NCI-H1436 treated with DMSO at 0.1 percent for 48 hours (cell line): ENCODE data around the gene CREBBP.
"Not testable (repeated sequence)": the region's sequence is repeated elsewhere in the genome, so short reads cannot be mapped to it uniquely, and the experiment has no call there.

ENCODE experiments used
- DNase-seq: peaks from one replicate; lab custom pipeline; 2025; lab: John Stamatoyannopoulos, UW

Gene CREBBP

DNA sequence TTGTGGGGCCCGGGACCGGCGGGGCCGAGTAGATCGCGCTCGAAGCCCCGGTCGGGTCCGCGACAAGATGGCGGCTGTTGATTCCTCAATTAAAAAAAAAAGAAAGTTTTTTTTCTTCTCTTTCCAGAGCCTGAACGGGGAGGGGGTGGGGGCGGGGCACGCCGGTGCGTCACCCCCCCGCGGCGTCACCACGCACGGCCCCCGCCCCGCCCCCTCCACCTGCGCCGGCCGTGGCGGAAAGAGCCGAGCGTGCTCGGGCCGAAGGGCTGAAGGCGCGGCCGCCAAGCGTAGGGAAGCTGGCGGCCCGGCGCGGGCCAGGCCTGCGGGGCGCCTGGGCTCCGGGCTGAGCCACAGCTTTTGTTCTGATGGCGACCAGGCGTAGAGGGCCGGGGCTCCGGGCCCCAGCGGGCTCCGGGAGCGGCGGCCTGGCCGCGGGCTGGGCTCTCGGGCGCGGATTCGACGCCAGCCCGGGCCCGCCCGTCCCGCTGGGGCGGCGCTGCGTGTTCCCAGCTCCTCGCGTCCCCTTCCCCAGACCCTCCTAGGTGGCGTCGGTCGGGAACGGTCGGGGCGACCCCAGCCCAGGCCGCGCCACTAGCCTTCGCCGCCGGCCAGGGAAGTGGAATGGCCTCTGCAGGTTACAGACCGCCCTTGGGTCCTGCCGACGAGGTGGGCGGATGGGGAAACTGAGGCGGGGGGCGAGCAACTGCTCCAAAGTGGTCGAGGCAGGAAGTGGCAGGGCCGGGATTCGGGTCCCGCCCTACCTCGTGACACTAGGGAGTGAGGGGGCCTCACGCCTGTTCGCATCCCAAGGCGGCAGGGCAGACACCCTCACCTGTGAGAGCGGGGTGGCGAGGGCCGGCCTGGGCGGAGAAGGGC, at the start of gene CREBBP:
CREBBP (minus strand) TSS at position 91 of the 876 bp plus-strand sequence. CDS start 797 bp downstream, outside the sequence.
- peak; percentile 70 for DNase-seq

GRCh38 chr16:3927147-3927546, 46.6 kb upstream of the CREBBP start:
- DNase-seq = not testable (repeated sequence)

DNA sequence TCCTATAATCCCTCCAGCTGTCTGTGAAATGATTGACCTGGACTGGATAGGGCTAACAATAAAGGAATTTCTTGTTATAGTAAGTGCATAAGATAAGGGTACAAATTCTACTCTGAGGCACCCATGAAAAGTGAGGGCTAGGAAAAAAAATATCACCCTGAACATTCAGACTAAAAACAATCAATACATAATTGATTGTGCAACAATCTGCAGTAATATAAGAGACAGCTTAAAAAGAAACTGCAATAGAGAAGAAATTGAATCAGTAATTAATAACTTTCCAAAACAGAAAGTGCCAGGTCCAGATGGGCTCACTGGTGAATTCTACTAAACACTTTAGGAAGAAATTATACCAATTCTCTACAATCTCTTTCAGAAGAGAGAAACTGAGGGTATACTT, 44.2 kb upstream of the CREBBP start:
- no peak for DNase-seq

- no peak for DNase-seq
Measured at GRCh38 chr16:3922241-3922640, 41.7 kb upstream of the CREBBP start.

DNA sequence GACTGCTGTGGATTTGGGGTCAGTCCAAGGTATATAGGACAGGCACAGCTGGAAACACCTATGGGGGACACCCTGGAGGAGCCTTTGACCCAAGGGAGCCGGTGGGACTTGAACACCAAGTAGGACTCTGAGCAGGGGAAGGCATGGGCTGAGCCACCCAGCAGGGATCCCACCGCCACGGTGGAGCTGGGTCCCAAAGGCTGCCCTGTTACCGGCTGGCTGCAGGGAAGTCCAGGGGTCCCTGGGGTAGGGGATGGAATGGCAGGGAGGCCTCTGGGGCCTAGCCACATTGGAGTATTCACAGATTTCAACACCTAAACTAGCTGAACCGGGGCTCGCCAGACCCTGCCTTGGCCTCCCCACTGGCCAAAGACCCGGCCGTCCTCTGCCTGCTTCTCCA, 39.7 kb upstream of the CREBBP start:
- no peak for DNase-seq

GRCh38 chr16:3919413-3919812, 38.9 kb upstream of the CREBBP start:
- no peak for DNase-seq

GRCh38 chr16:3915426-3916260, 35.1 kb upstream of the CREBBP start:
- no peak for DNase-seq

DNA sequence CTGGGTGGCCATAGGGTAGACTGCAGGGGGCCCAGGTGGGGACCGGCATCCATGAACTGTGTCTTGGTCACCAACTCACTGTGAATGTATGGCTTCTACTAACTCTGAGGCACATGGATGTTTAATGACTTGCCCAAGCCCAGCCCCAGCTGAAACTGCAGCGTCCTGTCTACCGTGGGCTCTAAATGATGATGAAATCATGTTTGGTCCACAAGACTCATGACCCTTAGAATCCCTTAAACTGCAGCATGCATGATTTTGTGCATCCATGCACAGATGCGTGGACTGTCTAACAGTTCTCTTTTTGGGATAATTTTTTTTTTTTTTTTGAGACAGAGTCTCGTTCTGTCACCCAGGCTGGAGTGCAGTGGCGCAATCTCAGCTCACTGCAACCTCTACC, 32.4 kb upstream of the CREBBP start:
- DNase-seq = no peak

- DNase-seq = no peak
Measured at GRCh38 chr16:3912373-3912772, 31.9 kb upstream of the CREBBP start.

GRCh38 chr16:3911741-3912140, 31.2 kb upstream of the CREBBP start:
- not testable (repeated sequence) for DNase-seq

GRCh38 chr16:3909791-3910583, 29.5 kb upstream of the CREBBP start:
- DNase-seq = no peak

DNA sequence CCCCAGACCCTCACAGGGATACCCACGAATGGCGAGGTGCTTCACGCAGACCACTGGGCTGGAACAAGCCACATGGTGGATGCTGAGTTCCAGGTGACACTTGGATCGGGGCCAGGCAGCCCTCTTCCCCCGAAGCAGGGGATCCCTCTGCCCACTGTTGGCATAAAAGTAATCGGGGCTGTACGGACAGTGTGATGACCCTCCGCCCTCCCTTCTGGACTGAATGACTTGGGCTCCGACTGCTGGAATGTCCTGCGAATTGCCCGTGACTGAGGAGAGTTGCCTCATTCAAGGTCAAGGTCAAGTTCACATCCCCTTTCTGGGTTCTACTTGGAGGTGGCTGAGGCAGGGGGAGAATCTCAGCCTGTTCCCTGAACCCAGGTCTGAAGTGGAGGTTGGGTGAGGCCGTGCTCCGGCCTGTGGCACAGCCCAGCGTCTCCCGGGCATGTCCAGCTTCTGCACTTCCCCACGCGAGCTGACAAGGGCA, 28.5 kb upstream of the CREBBP start:
- no peak for DNase-seq

- no peak for DNase-seq
Measured at GRCh38 chr16:3907586-3907985, 27.1 kb upstream of the CREBBP start.

- DNase-seq = no peak
Measured at GRCh38 chr16:3906363-3906762, 25.9 kb upstream of the CREBBP start.

DNA sequence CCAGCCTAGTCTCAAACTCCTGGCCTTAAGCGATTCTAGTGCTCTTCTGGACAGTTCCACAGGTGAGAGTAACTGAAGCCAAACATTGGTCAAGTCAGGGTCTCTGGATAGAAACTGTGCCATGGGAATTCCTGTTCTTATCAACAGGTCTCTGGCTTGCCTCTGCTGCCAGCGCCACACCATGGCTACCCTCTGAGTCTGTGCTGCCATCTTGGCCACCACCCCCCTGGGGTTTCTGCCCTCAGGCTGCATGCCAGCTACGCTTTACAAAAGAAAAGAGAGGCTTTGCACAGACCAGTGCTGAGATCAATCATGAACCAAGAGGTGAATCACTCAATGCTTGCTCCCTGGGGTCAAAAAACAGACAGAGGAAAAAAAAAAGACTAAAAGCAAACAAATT, 24.4 kb upstream of the CREBBP start:
- DNase-seq = no peak

DNA sequence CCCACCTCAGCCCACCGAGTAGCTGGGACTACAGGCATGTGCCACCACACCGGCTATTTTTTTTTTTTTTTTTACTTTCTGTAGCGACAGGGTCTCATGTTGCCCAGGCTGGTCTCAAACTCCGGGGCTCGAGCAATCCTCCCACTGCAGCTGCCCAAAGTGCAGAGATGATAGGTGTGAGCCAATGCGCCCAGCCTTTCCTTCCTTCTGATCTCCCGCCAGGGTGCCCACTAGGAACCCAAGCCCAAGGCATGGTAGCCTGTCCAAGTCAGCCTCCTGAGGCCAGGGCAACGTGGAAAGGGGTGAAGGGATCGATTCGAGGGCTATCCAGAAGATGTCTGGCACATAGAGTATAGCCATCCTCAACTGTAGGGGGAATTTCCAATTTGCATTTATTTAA, 9.6 kb upstream of the CREBBP start:
- no peak for DNase-seq

- no peak for DNase-seq
Measured at GRCh38 chr16:3889059-3889458, 8.5 kb upstream of the CREBBP start.

DNA sequence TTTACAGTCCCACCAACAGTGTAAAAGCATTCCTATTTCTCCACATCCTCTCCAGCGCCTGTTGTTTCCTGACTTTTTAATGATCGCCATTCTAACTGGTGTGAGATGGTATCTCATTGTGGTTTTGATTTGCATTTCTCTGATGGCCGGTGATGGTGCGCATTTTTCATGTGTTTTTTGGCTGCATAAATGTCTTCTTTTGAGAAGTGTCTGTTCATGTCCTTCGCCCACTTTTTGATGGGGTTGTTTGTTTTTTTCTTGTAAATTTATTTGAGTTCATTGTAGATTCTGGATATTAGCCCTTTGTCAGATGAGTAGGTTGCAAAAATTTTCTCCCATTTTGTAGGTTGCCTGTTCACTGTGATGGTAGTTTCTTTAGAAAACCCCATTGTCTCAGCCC, 5.5 kb upstream of the CREBBP start:
- DNase-seq = not testable (repeated sequence)

DNA sequence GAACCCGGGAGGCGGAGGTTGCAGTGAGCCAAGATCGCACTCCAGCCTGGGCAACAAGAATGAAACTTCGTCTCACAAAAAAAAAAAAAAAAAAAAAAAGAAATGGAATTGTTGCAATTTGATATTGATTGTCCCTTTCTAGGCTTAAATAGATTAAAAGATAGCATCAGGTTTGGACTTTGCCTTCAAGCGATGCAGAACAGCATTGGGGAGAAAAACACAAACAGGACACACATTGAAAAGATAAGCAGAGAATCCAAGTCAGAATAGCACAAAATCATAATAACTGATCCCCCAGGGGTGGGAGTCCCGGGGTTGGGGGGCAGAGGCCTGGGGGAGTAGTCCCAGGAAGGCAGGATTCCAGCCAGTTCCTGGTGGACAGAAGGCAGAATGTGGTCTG, 3.9 kb upstream of the CREBBP start:
- DNase-seq = no peak

DNA sequence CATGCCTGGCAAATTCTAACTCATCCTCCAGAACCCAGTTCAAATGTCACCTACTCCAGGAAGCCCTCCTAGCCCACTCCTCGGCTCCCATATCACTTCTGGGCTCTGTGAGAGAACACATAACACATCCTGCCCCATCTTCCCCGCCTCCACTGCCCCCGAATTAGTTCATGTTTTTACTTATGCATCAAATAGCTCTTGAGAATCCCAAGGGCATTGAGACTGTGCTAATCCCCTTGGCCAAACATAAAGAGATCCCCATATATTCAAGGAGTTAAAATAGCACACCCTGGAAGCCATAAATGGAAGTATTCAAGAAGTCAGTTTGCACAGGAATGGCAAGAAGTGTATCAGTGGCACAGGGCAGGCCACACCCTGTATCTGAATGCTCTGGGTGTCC, 2.0 kb upstream of the CREBBP start:
- DNase-seq = no peak

- DNase-seq = no peak
Measured at GRCh38 chr16:3881499-3881990, 1.0 kb upstream of the CREBBP start.
